ENCODE measurements around the gene USP53. TPM values are rescaled to one million over a fixed set of nuclear protein-coding genes. Genes with fewer than 3 reads are reported as not detected.

USP53 gene
- total RNA-seq, 1 donor from 2014 or later: 19.8 TPM

DNA sequence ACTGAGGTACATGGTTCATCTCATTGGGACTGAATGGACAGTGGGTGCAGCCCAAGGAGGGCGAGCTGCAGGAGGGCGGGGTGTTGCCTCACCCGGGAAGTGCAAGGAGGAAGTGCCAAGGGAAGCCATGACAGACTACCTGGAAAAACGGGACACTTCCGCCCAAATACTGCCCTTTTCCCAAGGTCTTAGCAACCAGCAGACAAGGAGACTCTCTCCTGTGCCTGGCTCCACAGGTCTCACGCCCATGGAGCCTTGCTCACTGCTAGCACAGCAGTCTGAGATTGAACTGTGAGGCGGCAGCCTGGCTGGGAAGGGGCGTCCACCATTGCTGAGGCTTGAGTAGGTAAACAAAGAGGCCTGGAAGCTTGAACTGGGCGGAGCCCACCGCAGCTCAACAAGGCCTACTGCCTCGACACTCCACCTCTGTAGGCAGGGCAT is 14.7 kb upstream of the USP53 start:
- Mint-ChIP-seq H3K36me3 (ENCODE audit: insufficient read depth) (no peaks in the 10 kb centered on the region), H3K9me3 (ENCODE audit: low read depth) (peaks cover 27% of the 10 kb centered on the region), H3K27me3 (no peaks in the 10 kb centered on the region), H3K27ac (no peak overlapping the region), H3K4me3 (ENCODE audit: low read depth) (no peak overlapping the region), H3K4me1 (ENCODE audit: low read depth) (no peaks in the 10 kb centered on the region)
- no peak for DNase-seq (ENCODE audit: low spot score, unreplicated experiment)
- TF ChIP-seq, protein P1, sequence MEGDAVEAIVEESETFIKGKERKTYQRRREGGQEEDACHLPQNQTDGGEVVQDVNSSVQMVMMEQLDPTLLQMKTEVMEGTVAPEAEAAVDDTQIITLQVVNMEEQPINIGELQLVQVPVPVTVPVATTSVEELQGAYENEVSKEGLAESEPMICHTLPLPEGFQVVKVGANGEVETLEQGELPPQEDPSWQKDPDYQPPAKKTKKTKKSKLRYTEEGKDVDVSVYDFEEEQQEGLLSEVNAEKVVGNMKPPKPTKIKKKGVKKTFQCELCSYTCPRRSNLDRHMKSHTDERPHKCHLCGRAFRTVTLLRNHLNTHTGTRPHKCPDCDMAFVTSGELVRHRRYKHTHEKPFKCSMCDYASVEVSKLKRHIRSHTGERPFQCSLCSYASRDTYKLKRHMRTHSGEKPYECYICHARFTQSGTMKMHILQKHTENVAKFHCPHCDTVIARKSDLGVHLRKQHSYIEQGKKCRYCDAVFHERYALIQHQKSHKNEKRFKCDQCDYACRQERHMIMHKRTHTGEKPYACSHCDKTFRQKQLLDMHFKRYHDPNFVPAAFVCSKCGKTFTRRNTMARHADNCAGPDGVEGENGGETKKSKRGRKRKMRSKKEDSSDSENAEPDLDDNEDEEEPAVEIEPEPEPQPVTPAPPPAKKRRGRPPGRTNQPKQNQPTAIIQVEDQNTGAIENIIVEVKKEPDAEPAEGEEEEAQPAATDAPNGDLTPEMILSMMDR (IDR thresholded peaks at IDR 0.05; ENCODE audit: unreplicated experiment): no peak

DNA sequence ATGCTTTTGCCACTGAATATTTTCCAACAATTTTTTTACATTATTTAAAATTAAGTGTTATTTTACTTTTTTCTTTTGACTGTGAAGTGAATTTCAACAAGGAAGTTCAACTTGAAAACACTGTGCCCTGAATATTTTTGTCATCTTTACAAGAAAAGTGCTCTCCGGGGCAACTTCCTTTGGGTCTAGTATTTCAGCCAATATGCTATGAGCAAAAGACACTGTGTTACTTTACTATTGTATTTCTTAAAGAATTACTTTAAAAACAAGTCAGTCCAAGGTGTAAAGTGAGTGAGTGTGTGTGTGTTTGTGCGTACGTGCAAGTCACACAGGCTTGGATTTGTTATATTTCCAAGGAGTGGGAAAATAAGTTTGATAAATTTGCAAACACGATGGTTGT is 7.6 kb upstream of the USP53 start:
- Mint-ChIP-seq H3K36me3 (ENCODE audit: insufficient read depth) (no peaks in the 10 kb centered on the region), H3K27me3 (no peaks in the 10 kb centered on the region), H3K4me3 (ENCODE audit: low read depth) (no peak overlapping the region), H3K4me1 (ENCODE audit: low read depth) (no peaks in the 10 kb centered on the region), H3K27ac (no peak overlapping the region), H3K9me3 (ENCODE audit: low read depth) (peaks cover 11% of the 10 kb centered on the region)
- no peak for DNase-seq (ENCODE audit: low spot score, unreplicated experiment)
- TF ChIP-seq, protein P1 (IDR thresholded peaks at IDR 0.05; ENCODE audit: unreplicated experiment): no peak

DNA sequence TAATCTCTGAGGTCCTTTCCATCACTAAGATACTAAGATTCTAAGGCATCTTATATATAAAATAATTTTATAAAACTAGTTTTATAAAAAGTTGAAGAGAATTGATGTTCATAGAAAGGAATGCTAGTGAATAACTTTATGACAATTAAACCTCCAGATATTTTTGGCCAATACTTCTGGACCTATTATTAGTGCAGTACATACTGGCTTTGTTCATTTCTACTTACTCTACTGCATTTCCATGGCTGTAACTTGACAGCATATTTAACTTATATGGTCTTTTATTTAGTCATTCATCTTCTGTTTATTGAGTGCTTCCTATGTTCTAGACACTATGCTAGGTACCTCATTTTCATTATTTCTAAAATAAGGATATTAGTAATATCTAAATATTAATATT is 6.8 kb upstream of the USP53 start:
- Mint-ChIP-seq H3K27ac (no peak overlapping the region), H3K9me3 (ENCODE audit: low read depth) (peaks cover 4% of the 10 kb centered on the region), H3K27me3 (no peaks in the 10 kb centered on the region), H3K4me1 (ENCODE audit: low read depth) (no peaks in the 10 kb centered on the region), H3K4me3 (ENCODE audit: low read depth) (no peak overlapping the region), H3K36me3 (ENCODE audit: insufficient read depth) (no peaks in the 10 kb centered on the region)
- DNase-seq (ENCODE audit: low spot score, unreplicated experiment): no peak
- TF ChIP-seq, protein P1 (IDR thresholded peaks at IDR 0.05; ENCODE audit: unreplicated experiment): no peak

DNA sequence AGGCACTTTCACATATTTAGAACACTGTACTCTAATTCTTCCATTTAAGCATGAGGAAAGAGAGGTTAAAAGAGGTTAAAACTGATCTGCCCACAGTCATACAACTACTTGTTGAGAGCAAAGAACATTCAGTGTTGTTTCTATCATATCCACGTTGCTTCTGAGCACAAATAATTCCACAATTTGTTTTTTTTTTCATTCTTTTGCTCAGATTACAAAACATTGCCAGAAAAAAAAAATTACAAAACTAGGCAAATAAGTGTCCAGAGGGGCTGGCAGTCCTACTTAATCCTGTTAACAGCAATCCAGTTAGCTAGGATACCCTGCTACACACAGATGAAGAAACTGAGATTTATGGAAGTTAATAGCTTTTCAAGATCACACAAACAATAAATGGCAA is 6.3 kb upstream of the USP53 start:
- no peak for DNase-seq (ENCODE audit: low spot score, unreplicated experiment)
- H3K27ac Mint-ChIP-seq: no peak overlapping the region
- H3K9me3 Mint-ChIP-seq (ENCODE audit: low read depth): peaks cover 3% of the 10 kb centered on the region
- no peaks in the 10 kb centered on the region for H3K27me3 Mint-ChIP-seq
- TF ChIP-seq, protein P1 (IDR thresholded peaks at IDR 0.05; ENCODE audit: unreplicated experiment): no peak
- H3K36me3 Mint-ChIP-seq (ENCODE audit: insufficient read depth): no peaks in the 10 kb centered on the region
- no peaks in the 10 kb centered on the region for H3K4me1 Mint-ChIP-seq (ENCODE audit: low read depth)
- H3K4me3 Mint-ChIP-seq (ENCODE audit: low read depth): no peak overlapping the region

DNA sequence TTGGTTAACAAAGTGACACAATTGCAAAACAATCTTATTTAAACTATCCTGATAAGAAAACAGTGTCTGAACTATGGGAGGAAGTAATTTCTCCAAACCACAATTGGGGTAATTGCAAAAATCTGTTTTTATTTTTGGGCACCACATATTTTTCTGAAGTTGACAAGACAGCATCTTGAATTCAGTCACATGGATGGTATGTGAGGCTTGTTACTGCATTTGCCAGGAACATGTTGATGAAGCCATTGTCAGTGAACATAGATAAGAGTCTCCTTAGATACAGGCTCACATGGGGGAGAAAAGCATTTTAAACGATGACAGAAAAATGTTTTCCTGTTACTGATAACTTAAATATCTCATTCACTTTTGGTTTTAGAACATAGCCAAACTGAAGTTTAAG is 5.5 kb upstream of the USP53 start:
- H3K9me3 Mint-ChIP-seq (ENCODE audit: low read depth): no peaks in the 10 kb centered on the region
- TF ChIP-seq, protein P1 (IDR thresholded peaks at IDR 0.05; ENCODE audit: unreplicated experiment): no peak
- H3K4me3 Mint-ChIP-seq (ENCODE audit: low read depth): no peak overlapping the region
- DNase-seq (ENCODE audit: low spot score, unreplicated experiment): no peak
- H3K36me3 Mint-ChIP-seq (ENCODE audit: insufficient read depth): no peaks in the 10 kb centered on the region
- H3K27ac Mint-ChIP-seq: no peak overlapping the region
- H3K27me3 Mint-ChIP-seq: no peaks in the 10 kb centered on the region
- no peaks in the 10 kb centered on the region for H3K4me1 Mint-ChIP-seq (ENCODE audit: low read depth)
